Right ventricle myocardium inferior (tissue), 1 donor: ENCODE measurements around the gene TMIGD1. TPM values are rescaled to one million over a fixed set of nuclear protein-coding genes. Genes with fewer than 3 reads are reported as not detected.
"Not testable (repeated sequence)": the region's sequence is repeated elsewhere in the genome, so short reads cannot be mapped to it uniquely, and the experiment has no call there.

Source experiments
- ATAC-seq: fragments of 200-7000 bp; cut with Tn5 transposase; one replicate; pipeline ENCODE4 v1.9.1; 2020; ENCODE audit warnings: mild to moderate bottlenecking, moderate library complexity
- DNase-seq: peaks from one replicate; pipeline ENCODE4 v3.0.0; 2021; ENCODE audit errors: missing footprints
- intact Hi-C: fragments of 100-400 bp; cut with DNase I; formaldehyde crosslinking; loops from one replicate; pipeline ENCODE4 v1.11.0; 2022
- total RNA-seq: library from RNA; stranded (reverse); fragmentation: NEBNext Ultra II Directional; extraction: Animal tissue kit (Norgen Biotek cat#: 25700); gene quantifications from one replicate; pipeline ENCODE4 v1.2.1, GENCODE V29; 2021
- donor health status: DM: no; HTN: yes; CAD: no; lungs with severe emphysema.

Gene TMIGD1
- total RNA-seq, 1 donor from 2014 or later: not detected

- DNase-seq (no peak), ATAC-seq (no peak)
- intact Hi-C loops: no loop called here
These were observed 28.0 kb upstream of the TMIGD1 start for GRCh38 chr17:30361766-30362279.

GRCh38 chr17:30360086-30360808 lies 26.4 kb upstream of the TMIGD1 start:
- DNase-seq (no peak), ATAC-seq (no peak)
- intact Hi-C loops: no loop called here

- DNase-seq (no peak), ATAC-seq (no peak)
- intact Hi-C loops: no loop called here
These were observed 24.4 kb upstream of the TMIGD1 start for GRCh38 chr17:30358055-30358760.

DNA sequence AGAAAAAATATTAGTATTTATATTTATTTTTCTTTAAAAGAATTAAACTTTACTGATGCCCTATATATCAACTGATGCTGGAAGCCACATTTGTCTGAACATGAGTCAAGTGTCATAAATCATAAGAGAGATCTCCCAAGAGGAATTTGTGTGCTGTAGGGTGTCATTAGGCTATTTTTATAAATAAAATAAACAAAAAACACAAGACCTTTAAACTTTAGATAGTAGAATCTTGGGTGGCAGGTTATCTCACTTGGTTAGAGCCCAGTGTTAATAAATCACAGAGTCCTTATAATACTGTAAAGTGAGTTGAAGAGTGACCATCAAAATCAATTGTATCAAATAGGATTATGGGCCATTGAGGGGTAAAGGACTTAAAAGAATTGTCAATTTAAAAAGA lies 23.6 kb upstream of the TMIGD1 start:
- intact Hi-C loops: no loop called here
- DNase-seq (no peak), ATAC-seq (no peak)

GRCh38 chr17:30354701-30355100 lies 20.8 kb upstream of the TMIGD1 start:
- ATAC-seq: no peak
- DNase-seq: no peak
- intact Hi-C loops: no loop called here

GRCh38 chr17:30352240-30352814 lies 18.5 kb upstream of the TMIGD1 start:
- no peak for ATAC-seq
- intact Hi-C loops: no loop called here
- no peak for DNase-seq

DNA sequence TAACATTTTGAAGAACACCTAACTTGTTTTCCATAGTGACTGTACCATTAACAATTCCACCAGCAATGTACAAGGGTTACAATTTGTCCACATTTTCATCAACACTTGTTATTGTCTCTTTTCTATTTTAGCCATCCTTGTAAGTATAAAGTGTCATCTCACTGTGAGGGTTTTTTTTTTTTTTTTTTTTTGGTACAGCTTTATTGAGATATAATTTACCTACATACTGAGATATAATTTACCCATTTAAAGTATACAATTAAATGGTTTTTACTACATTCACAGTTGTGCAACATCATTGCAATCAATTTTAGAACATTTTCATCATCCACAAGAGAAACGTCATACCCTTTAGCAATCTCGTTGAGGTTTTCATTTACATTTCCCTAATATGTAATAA lies 17.9 kb upstream of the TMIGD1 start:
- no peak for ATAC-seq

DNA sequence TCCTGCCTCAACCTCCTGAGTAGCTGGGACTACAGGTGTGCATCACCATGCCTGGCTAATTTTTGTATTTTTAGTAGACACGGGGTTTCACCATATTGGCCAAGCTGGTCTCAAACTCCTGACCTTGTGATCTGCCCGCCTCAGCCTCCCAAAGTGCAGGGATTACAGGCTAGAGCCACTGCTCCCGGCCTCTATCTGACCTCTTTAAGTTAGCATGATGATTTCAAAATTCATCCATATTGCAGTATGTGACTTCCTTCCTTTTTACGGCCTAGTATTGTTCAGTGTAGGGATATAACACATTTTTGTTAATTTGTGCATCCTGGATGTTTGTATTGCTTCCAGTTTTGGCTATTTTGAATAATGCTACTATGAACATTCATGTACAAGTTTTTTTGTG lies 17.4 kb upstream of the TMIGD1 start:
- intact Hi-C loops, ATAC-seq, DNase-seq: not testable (repeated sequence)

More for the DNA sequence above, 17.9 kb upstream of the TMIGD1 start:
- intact Hi-C loops: no loop called here
- DNase-seq: no peak

DNA sequence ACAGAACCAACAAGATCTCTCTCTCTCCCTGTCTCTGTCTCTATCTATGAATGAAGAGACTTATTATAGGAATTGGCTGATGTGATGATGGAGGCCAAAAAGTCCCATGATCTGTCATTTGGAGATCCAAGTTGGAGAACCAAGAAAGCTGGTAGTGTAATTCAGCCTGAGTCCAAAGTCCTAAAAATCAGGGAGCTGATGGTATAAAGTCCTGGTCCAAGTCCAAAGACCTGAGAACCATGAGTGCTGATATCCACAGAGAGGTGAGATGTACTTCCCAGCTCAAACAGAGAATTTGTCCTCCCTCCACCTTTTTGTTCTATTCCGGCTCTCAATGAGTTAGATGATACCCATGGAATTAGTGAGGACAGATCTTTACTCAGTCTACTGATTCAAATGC lies 15.4 kb upstream of the TMIGD1 start:
- intact Hi-C loops: loop anchor here (10.0 kb wide), 1 partner anchor 126 kb away; the partner anchor contains the start of gene GOSR1
- ATAC-seq: no peak
- DNase-seq: no peak

GRCh38 chr17:30347488-30347887 lies 13.6 kb upstream of the TMIGD1 start:
- intact Hi-C loops: loop anchor here (10.0 kb wide), 1 partner anchor 127 kb away; the partner anchor contains the start of gene GOSR1
- ATAC-seq: no peak
- DNase-seq: no peak

GRCh38 chr17:30346221-30346795 lies 12.5 kb upstream of the TMIGD1 start:
- intact Hi-C loops: loop anchor here (10.0 kb wide), 1 partner anchor 128 kb away; the partner anchor contains the start of gene GOSR1
- ATAC-seq: no peak
- no peak for DNase-seq

DNA sequence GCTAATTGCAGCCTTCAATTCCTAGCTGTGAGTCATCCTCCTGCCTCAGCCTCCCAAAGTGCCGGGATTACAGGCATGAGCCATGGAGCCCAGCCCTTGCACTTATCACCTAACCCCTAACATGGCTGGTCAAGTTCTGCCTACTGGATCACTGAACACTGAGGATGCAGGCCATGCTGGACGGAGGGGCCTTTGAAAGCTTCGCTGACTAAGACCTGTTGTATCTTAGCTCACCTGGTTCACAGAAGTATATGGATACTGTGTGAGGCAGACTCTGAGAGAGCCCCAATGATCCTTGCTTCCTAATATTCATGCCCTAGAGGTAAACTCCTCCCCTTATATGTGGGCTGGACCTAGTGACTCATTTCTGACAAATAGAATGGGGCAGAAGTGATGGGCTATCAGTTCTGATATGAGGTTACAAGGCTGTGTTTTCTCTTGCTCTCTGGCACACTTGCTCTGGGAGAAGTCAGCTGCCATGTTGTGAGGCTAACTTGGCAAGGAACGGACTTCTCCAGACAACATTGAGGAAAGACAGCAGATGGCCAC lies 11.7 kb upstream of the TMIGD1 start:
- ATAC-seq (no peak), DNase-seq (no peak)
- intact Hi-C loops: loop anchor here (2.0 to 10.0 kb wide), 2 partner anchors 33 to 129 kb away; partner anchors contain the start of genes CPD and GOSR1

GRCh38 chr17:30345089-30345433 lies 11.2 kb upstream of the TMIGD1 start:
- intact Hi-C loops: loop anchor here (2.0 to 10.0 kb wide), 2 partner anchors 34 to 130 kb away; partner anchors contain the start of genes CPD and GOSR1
- ATAC-seq (no peak), DNase-seq (no peak)

- intact Hi-C loops: loop anchor here (2.0 to 10.0 kb wide), 2 partner anchors 34 to 130 kb away; partner anchors contain the start of genes CPD and GOSR1
- ATAC-seq: peak; percentile 87
- peak; percentile 72 for DNase-seq
These were observed 10.6 kb upstream of the TMIGD1 start for GRCh38 chr17:30344283-30345088.

GRCh38 chr17:30343796-30344195 lies 9.9 kb upstream of the TMIGD1 start:
- no peak for DNase-seq
- intact Hi-C loops: loop anchor here (2.0 to 10.0 kb wide), 2 partner anchors 35 to 131 kb away; partner anchors contain the start of genes CPD and GOSR1
- ATAC-seq: no peak

DNA sequence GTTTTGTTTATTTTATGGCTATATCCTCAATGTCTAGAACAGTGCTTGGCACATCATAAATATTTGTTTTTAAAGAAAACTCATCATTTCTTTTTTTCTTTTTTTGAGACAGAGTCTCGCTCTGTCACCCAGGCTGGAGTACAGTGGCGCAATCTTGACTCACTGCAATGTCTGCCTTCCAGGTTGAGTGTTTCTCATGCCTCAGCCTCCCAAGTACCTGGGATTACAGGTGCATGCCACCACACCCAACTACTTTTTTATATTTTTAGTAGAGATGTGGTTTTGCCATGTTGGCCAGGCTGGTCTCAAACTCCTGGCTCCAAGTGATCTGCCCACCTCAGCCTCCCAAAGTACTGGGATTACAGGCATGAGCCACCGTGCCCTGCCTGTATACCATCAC lies 9.4 kb upstream of the TMIGD1 start:
- intact Hi-C loops: loop anchor here (10.0 kb wide), 1 partner anchor 132 kb away; the partner anchor contains the start of gene GOSR1
- DNase-seq, ATAC-seq: not testable (repeated sequence)

GRCh38 chr17:30341703-30342249 lies 7.9 kb upstream of the TMIGD1 start:
- DNase-seq (no peak), ATAC-seq (no peak)
- intact Hi-C loops: loop anchor here (10.0 kb wide), 1 partner anchor 133 kb away; the partner anchor contains the start of gene GOSR1
